GM12891 (cell line): ENCODE measurements around the gene AMHR2.

Experiments used
- POLR2A ChIP-seq: IDR thresholded peaks from 2 replicates; pipeline ENCODE4 v1.6.1; 2011; ENCODE audit warnings: low read depth, low read length, control low read depth
- POLR2AphosphoS5 ChIP-seq: IDR thresholded peaks from 2 replicates; pipeline ENCODE4 v1.6.1; 2011; ENCODE audit warnings: low read depth, low read length, control low read depth
- SPI1 ChIP-seq: IDR thresholded peaks from 2 replicates; pipeline ENCODE4 v1.6.1; 2011; ENCODE audit warnings: low read depth, low read length, control low read depth

DNA sequence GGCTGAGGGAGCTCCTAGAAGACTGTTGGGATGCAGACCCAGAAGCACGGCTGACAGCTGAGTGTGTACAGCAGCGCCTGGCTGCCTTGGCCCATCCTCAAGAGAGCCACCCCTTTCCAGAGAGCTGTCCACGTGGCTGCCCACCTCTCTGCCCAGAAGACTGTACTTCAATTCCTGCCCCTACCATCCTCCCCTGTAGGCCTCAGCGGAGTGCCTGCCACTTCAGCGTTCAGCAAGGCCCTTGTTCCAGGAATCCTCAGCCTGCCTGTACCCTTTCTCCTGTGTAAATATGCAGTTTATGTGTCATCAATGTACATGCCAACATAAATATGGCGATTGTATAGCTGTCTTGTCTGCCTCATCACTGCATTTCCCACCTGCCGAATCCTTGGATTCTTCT is 7.5 kb downstream of the AMHR2 start:
- TF ChIP-seq POLR2AphosphoS5 (no peak), POLR2A (no peak), SPI1 (no peak)
